Sigmoid colon (tissue), 4 donors: ENCODE results near the gene SMIM35.

Experiments used
- CTCF ChIP-seq, 4 experiments: fragments of 450-650 bp in 3 of 4; fragments of 200-600 bp in 1 of 4; IDR thresholded peaks; one replicate each; pipeline ENCODE4 v1.5.1; 2016 to 2019; ENCODE audit warnings: antibody characterized with exemption in 4 of 4, mild to moderate bottlenecking in 3 of 4, moderate library complexity in 2 of 4
- POLR2A ChIP-seq, 2 donors: fragments of 450-650 bp; IDR thresholded peaks; one replicate each; pipeline ENCODE4 v1.6.1; 2016; ENCODE audit warnings: antibody characterized with exemption in 2 of 2, mild to moderate bottlenecking in 2 of 2, moderate library complexity in 2 of 2
- POLR2AphosphoS5 ChIP-seq, 4 donors: sonication (generic); formaldehyde crosslinking; IDR thresholded peaks; one replicate each; pipeline ENCODE4 v1.6.1; 2017; ENCODE audit warnings: antibody characterized with exemption in 4 of 4

- TF ChIP-seq POLR2A (IDR thresholded peaks at IDR 0.05), result no peak
- TF ChIP-seq CTCF (IDR thresholded peaks at IDR 0.05), result no peak
- TF ChIP-seq POLR2AphosphoS5 (IDR thresholded peaks at IDR 0.05), result no peak
Measured at GRCh38 chr11:118045191-118045590, 41.6 kb downstream of the SMIM35 start.
